Type B pancreatic cell (in vitro differentiated cells): Measurements from ENCODE around the gene TTC9C. TPM values are rescaled to one million over a fixed set of nuclear protein-coding genes. Genes with fewer than 3 reads are reported as not detected.
A peak's percentile ranks its signal among the peaks of the same experiment; 100 is the strongest.
"Not testable (repeated sequence)": the region's sequence is repeated elsewhere in the genome, so short reads cannot be mapped to it uniquely, and the experiment has no call there.

Experiments used
- DNase-seq: peaks from one replicate; pipeline ENCODE4 v3.0.0; 2021; ENCODE audit warnings: mixed read lengths; ENCODE audit not compliant: unreplicated experiment; ENCODE audit errors: extremely low spot score
- H3K27ac Mint-ChIP-seq: 2 replicates; pipeline ENCODE4 v1.8.0; 2021; ENCODE audit warnings: mild to moderate bottlenecking, mixed read lengths
- H3K27me3 Mint-ChIP-seq: 2 replicates; pipeline ENCODE4 v1.8.0; 2021; ENCODE audit warnings: mixed read lengths
- H3K36me3 Mint-ChIP-seq: 2 replicates; pipeline ENCODE4 v1.8.0; 2021; ENCODE audit warnings: mixed read lengths
- H3K4me1 Mint-ChIP-seq: one replicate; pipeline ENCODE4 v1.8.0; 2021; ENCODE audit warnings: mixed read lengths; ENCODE audit not compliant: unreplicated experiment
- H3K4me3 Mint-ChIP-seq: 2 replicates; pipeline ENCODE4 v1.8.0; 2021; ENCODE audit warnings: mild to moderate bottlenecking, mixed read lengths
- H3K9me3 Mint-ChIP-seq: 2 replicates; pipeline ENCODE4 v1.8.0; 2021; ENCODE audit warnings: mixed read lengths
- CTCF ChIP-seq: fragments of 200-600 bp; sonication (generic); conservative IDR thresholded peaks from 2 replicates; pipeline ENCODE4 v1.5.0; 2021; ENCODE audit warnings: antibody characterized with exemption, mild to moderate bottlenecking
- total RNA-seq: library from RNA; stranded (reverse); gene quantifications from 2 replicates; pipeline ENCODE4 v1.2.1, GENCODE V29; 2021; ENCODE audit warnings: low replicate concordance

TTC9C gene
- total RNA-seq, 1 donor from 2014 or later = 39.0 TPM

- Mint-ChIP-seq H3K9me3 (no peaks in the 10 kb centered on the region), H3K36me3 (peaks cover 23% of the 10 kb centered on the region), H3K4me3 (peak within 1 kb of the TSS; percentile 95), H3K27ac (peak within 1 kb of the TSS; percentile 99), H3K4me1 (peaks cover 32% of the 10 kb centered on the region), H3K27me3 (no peaks in the 10 kb centered on the region)
- peak; percentile 15 for TF ChIP-seq CTCF
- peak; percentile 100 for DNase-seq
These were observed 968 bp upstream of the TTC9C start, which contains the start of gene HNRNPUL2 for GRCh38 chr11:62727165-62727871. Gene HNRNPUL2 (minus strand): TSS chr11:62727457. CDS start chr11:62727156, 301 bp downstream.

GRCh38 chr11:62727872-62728170, 465 bp upstream of the TTC9C start:
- no peaks in the 10 kb centered on the region for H3K27me3 Mint-ChIP-seq
- no peak for TF ChIP-seq CTCF
- peaks cover 18% of the 10 kb centered on the region for H3K36me3 Mint-ChIP-seq
- H3K27ac Mint-ChIP-seq = peak overlapping the region; percentile 99
- peak overlapping the region; percentile 95 for H3K4me3 Mint-ChIP-seq
- H3K4me1 Mint-ChIP-seq = peaks cover 27% of the 10 kb centered on the region
- no peaks in the 10 kb centered on the region for H3K9me3 Mint-ChIP-seq
- DNase-seq = peak; percentile 86

- Mint-ChIP-seq H3K36me3 (peaks cover 10% of the 10 kb centered on the region), H3K27ac (peak overlapping the region; percentile 59)
These were observed 1.8 kb downstream of the TTC9C start for GRCh38 chr11:62730076-62730475.

GRCh38 chr11:62732830-62733229, 4.5 kb downstream of the TTC9C start:
- Mint-ChIP-seq H3K9me3 (no peaks in the 10 kb centered on the region), H3K27me3 (no peaks in the 10 kb centered on the region), H3K4me1 (peaks cover 6% of the 10 kb centered on the region), H3K4me3 (no peak overlapping the region), H3K36me3 (peaks cover 9% of the 10 kb centered on the region), H3K27ac (peak overlapping the region; percentile 6)
- no peak for DNase-seq
- TF ChIP-seq CTCF = peak; percentile 46

More at GRCh38 chr11:62730076-62730475, 1.8 kb downstream of the TTC9C start:
- Mint-ChIP-seq H3K4me3 (peak overlapping the region; percentile 95), H3K4me1 (peaks cover 12% of the 10 kb centered on the region)
- not testable (repeated sequence) for H3K27me3 Mint-ChIP-seq, DNase-seq, H3K9me3 Mint-ChIP-seq

GRCh38 chr11:62737196-62737595, 8.9 kb downstream of the TTC9C start:
- TF ChIP-seq CTCF = no peak
- no peak overlapping the region for H3K4me3 Mint-ChIP-seq
- peaks cover 17% of the 10 kb centered on the region for H3K36me3 Mint-ChIP-seq
- no peak for DNase-seq
- no peaks in the 10 kb centered on the region for H3K9me3 Mint-ChIP-seq
- H3K27ac Mint-ChIP-seq = no peak overlapping the region
- no peaks in the 10 kb centered on the region for H3K27me3 Mint-ChIP-seq
- no peaks in the 10 kb centered on the region for H3K4me1 Mint-ChIP-seq

GRCh38 chr11:62747475-62748160, 19.3 kb downstream of the TTC9C start:
- H3K27me3 Mint-ChIP-seq = no peaks in the 10 kb centered on the region
- no peak for TF ChIP-seq CTCF
- H3K27ac Mint-ChIP-seq = no peak overlapping the region
- H3K4me3 Mint-ChIP-seq = no peak overlapping the region
- DNase-seq = no peak
- peaks cover 8% of the 10 kb centered on the region for H3K36me3 Mint-ChIP-seq
- H3K9me3 Mint-ChIP-seq = no peaks in the 10 kb centered on the region
- no peaks in the 10 kb centered on the region for H3K4me1 Mint-ChIP-seq

- H3K9me3 Mint-ChIP-seq, H3K4me1 Mint-ChIP-seq, H3K27ac Mint-ChIP-seq, H3K4me3 Mint-ChIP-seq, DNase-seq, H3K27me3 Mint-ChIP-seq: not testable (repeated sequence)
- H3K36me3 Mint-ChIP-seq = peaks cover 14% of the 10 kb centered on the region
These were observed 21.6 kb downstream of the TTC9C start for GRCh38 chr11:62749931-62750330.
